ENCODE data around the gene KATNB1. TPM values are rescaled to one million over a fixed set of nuclear protein-coding genes. Genes with fewer than 3 reads are reported as not detected.

KATNB1 gene
- total and polyA plus RNA-seq, 10 donors, result 10.6 to 23.1 (median 17.0) TPM

DNA sequence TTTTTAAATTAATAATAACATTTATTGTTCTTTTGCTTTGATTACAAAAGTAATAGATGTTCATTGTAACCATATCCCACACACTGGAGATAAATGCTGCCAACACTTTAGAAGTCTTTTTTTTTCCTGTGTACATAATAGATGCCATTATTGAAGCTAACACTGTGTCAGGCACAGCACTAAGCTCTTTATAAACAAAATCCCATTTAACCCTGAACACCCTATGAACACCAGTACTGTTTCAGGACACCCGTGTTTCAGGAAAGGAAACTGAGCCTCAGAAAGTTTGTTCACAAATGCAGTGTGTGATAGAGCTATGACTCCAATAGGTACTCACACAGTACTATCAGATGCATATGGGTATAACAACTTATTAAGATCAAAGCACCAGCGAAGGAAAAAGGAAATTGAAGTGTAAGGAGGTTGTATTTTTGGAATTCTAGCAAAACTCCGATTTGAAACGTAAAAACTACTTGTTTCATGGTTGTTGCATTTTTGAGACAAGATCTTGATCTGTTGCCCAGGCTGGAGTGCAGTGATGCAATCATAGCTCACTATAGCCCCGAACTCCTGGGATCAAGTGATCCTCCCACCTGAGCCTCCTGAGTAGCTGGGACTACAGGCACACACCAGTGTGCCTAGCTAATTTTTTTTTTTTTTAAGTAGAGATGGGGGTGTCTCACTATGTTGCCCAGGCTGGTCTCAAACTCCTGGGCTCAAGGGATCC, 68.7 kb downstream of the KATNB1 start:
- intact Hi-C loops (cut with DNase I; ENCODE audit: low total_unique reads), result no loop called here
- H3K4me3 ChIP-seq, result no peak overlapping the region
- peak overlapping the region in 3 of 8 donors; percentile 76 to 86 (median 85) for H3K27ac ChIP-seq
- H3K27me3 ChIP-seq (replicated peaks in 1 of 7), result peaks cover 0 to 39% (median 0%) of the 10 kb centered on the region in 7 donors
- 72 to 84% (median 78%) methylated on average over 5 of the region's 5 CpGs for WGBS, 5 donors
- DNase-seq, result no peak
- no peaks in the 10 kb centered on the region for H3K9me3 ChIP-seq
- H3K36me3 ChIP-seq, result no peaks in the 10 kb centered on the region
- TF ChIP-seq POLR2A (IDR thresholded peaks at IDR 0.05) (no peak), POLR2AphosphoS5 (IDR thresholded peaks at IDR 0.05) (no peak)
- TF ChIP-seq, protein P1, sequence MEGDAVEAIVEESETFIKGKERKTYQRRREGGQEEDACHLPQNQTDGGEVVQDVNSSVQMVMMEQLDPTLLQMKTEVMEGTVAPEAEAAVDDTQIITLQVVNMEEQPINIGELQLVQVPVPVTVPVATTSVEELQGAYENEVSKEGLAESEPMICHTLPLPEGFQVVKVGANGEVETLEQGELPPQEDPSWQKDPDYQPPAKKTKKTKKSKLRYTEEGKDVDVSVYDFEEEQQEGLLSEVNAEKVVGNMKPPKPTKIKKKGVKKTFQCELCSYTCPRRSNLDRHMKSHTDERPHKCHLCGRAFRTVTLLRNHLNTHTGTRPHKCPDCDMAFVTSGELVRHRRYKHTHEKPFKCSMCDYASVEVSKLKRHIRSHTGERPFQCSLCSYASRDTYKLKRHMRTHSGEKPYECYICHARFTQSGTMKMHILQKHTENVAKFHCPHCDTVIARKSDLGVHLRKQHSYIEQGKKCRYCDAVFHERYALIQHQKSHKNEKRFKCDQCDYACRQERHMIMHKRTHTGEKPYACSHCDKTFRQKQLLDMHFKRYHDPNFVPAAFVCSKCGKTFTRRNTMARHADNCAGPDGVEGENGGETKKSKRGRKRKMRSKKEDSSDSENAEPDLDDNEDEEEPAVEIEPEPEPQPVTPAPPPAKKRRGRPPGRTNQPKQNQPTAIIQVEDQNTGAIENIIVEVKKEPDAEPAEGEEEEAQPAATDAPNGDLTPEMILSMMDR (IDR thresholded peaks at IDR 0.05 in 8 of 11, conservative IDR thresholded peaks at IDR 0.05 in 3 of 11), result no peak
- H3K4me1 ChIP-seq, result peaks cover 22 to 70% (median 55%) of the 10 kb centered on the region in 6 donors

GRCh38 chr16:57805176-57805575, 69.6 kb downstream of the KATNB1 start:
- Histone ChIP-seq H3K27me3 (replicated peaks in 1 of 7) (peaks cover 0 to 37% (median 0%) of the 10 kb centered on the region in 7 donors), H3K9me3 (no peaks in the 10 kb centered on the region), H3K4me3 (no peak overlapping the region), H3K4me1 (peaks cover 22 to 70% (median 55%) of the 10 kb centered on the region in 6 donors), H3K27ac (no peak overlapping the region), H3K36me3 (no peaks in the 10 kb centered on the region)
- 54 to 87% (median 80%) methylated on average over 5 to 6 of the region's 6 CpGs for WGBS, 5 donors
- no peak for DNase-seq
- intact Hi-C loops (cut with DNase I; ENCODE audit: low total_unique reads), result no loop called here
- TF ChIP-seq POLR2A (IDR thresholded peaks at IDR 0.05) (no peak), POLR2AphosphoS5 (IDR thresholded peaks at IDR 0.05) (no peak)
- TF ChIP-seq, protein P1 (IDR thresholded peaks at IDR 0.05 in 8 of 11, conservative IDR thresholded peaks at IDR 0.05 in 3 of 11), result no peak

Small RNA genes lying within 50 kb of the gene (microRNA-seq; reads per million reads assigned to microRNA genes)
- gene MIR6772, result 0 reads per million in 3 donors

Small RNA genes lying within 50 kb of the gene (small RNA-seq; reads per million reads assigned to genes)
- 0.14 to 0.45 (median 0.16) reads per million in 4 donors for gene MIR6772

Other genes starting within 250 kb of the KATNB1 start
- gene DOK4, start 249.3 kb upstream of the KATNB1 start, total RNA-seq, result 10 to 100 TPM in 6 of 7 donors, 1 to 10 TPM in 1; 7.3 to 19.8 (median 16.1) TPM
- 10 to 100 TPM in 1 of 3 donors, 1 to 10 TPM in 2; 4.1 to 10.0 (median 5.5) TPM for gene DOK4, start 249.3 kb upstream of the KATNB1 start, polyA plus RNA-seq
- 10 to 100 TPM in 2 of 7 donors, 1 to 10 TPM in 5; 7.0 to 14.8 (median 7.9) TPM for gene CCDC102A, start 199.2 kb upstream of the KATNB1 start, total RNA-seq
- gene CCDC102A, start 199.2 kb upstream of the KATNB1 start, polyA plus RNA-seq, result 1 to 10 TPM; 4.6 to 7.7 (median 4.8) TPM
- 10 to 100 TPM in 6 of 7 donors, 1 to 10 TPM in 1; 7.3 to 23.8 (median 13.6) TPM for gene ADGRG5, start 193.1 kb upstream of the KATNB1 start, total RNA-seq
- 1 to 10 TPM; 5.2 to 9.7 (median 9.3) TPM for gene ADGRG5, start 193.1 kb upstream of the KATNB1 start, polyA plus RNA-seq
- gene ADGRG1, start 107.1 kb upstream of the KATNB1 start, total RNA-seq, result 10 to 100 TPM in 4 of 7 donors, 1 to 10 TPM in 3; 6.9 to 23.7 (median 10.5) TPM
- gene ADGRG1, start 107.1 kb upstream of the KATNB1 start, polyA plus RNA-seq, result 1 to 10 TPM; 1.0 to 2.7 (median 1.2) TPM
- gene ADGRG3, start 67.5 kb upstream of the KATNB1 start, total RNA-seq, result 100 to 1,000 TPM in 2 of 7 donors, 10 to 100 TPM in 5; 16.6 to 116 (median 34.2) TPM
- 10 to 100 TPM in 1 of 3 donors, 1 to 10 TPM in 2; 2.5 to 15.3 (median 8.5) TPM for gene ADGRG3, start 67.5 kb upstream of the KATNB1 start, polyA plus RNA-seq
- 1 to 10 TPM in 1 of 7 donors, under 1 TPM in 2, not detected in 4; 0.20 to 2.1 (median 0.60) TPM for gene DRC7, start 41.0 kb upstream of the KATNB1 start, total RNA-seq
- under 1 TPM; 0.03 to 0.11 (median 0.06) TPM for gene DRC7, start 41.0 kb upstream of the KATNB1 start, polyA plus RNA-seq
- 10 to 100 TPM; 30.3 to 61.5 (median 47.5) TPM for gene KIFC3, start 66.7 kb downstream of the KATNB1 start, total RNA-seq
- gene KIFC3, start 66.7 kb downstream of the KATNB1 start, polyA plus RNA-seq, result 10 to 100 TPM in 2 of 3 donors, 1 to 10 TPM in 1; 4.6 to 25.2 (median 15.9) TPM
- gene CNGB1, start 235.4 kb downstream of the KATNB1 start, total RNA-seq, result not detected
- under 1 TPM in 2 of 3 donors, not detected in 1; 0.02 to 0.12 TPM for gene CNGB1, start 235.4 kb downstream of the KATNB1 start, polyA plus RNA-seq

Measured in spleen (tissue), 11 donors.